C4-2B (cell line): ENCODE data around the gene AIFM2.

ENCODE experiments used
- ZFX ChIP-seq: fragments of 450-650 bp; IDR thresholded peaks from 2 replicates; pipeline ENCODE4 v1.6.1; 2017
- TF ChIP-seq, protein P1 (sequence below): fragments of 450-650 bp; conservative IDR thresholded peaks from 2 replicates; pipeline ENCODE4 v1.5.1; 2017; ENCODE audit warnings: mild to moderate bottlenecking

GRCh38 chr10:70160798-70161197 lies 28.2 kb upstream of the AIFM2 start:
- TF ChIP-seq, protein P1, sequence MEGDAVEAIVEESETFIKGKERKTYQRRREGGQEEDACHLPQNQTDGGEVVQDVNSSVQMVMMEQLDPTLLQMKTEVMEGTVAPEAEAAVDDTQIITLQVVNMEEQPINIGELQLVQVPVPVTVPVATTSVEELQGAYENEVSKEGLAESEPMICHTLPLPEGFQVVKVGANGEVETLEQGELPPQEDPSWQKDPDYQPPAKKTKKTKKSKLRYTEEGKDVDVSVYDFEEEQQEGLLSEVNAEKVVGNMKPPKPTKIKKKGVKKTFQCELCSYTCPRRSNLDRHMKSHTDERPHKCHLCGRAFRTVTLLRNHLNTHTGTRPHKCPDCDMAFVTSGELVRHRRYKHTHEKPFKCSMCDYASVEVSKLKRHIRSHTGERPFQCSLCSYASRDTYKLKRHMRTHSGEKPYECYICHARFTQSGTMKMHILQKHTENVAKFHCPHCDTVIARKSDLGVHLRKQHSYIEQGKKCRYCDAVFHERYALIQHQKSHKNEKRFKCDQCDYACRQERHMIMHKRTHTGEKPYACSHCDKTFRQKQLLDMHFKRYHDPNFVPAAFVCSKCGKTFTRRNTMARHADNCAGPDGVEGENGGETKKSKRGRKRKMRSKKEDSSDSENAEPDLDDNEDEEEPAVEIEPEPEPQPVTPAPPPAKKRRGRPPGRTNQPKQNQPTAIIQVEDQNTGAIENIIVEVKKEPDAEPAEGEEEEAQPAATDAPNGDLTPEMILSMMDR: no peak
- TF ChIP-seq ZFX: no peak
